Activated naive CD8-positive, alpha-beta T cell treated with anti-CD3 and anti-CD28 coated beads, Interleukin-2, amount 50 U/mL, for 16 hours (primary cell): Measurements from ENCODE around the gene KIAA1328.
A peak's percentile ranks its signal among the peaks of the same experiment; 100 is the strongest.
"Not testable (repeated sequence)": the region's sequence is repeated elsewhere in the genome, so short reads cannot be mapped to it uniquely, and the experiment has no call there.

ENCODE experiments used
- DNase-seq: peaks from one replicate; pipeline ENCODE4 v3.0.0-alpha.2; 2020; ENCODE audit warnings: low read depth, low spot score

The KIAA1328 gene

GRCh38 chr18:36828630-36829361 lies at the start of gene KIAA1328, which contains the start of gene TPGS2:
Gene KIAA1328 (plus strand): TSS chr18:36829127. CDS start chr18:36829139, 12 bp downstream.
Gene TPGS2 (minus strand): TSS chr18:36829002. CDS start chr18:36828767, 235 bp downstream.
- peak; percentile 65 for DNase-seq

- no peak for DNase-seq
Observed at GRCh38 chr18:36780748-36781147, 48.2 kb upstream of the KIAA1328 start.

- no peak for DNase-seq
Observed at GRCh38 chr18:36782710-36783109, 46.2 kb upstream of the KIAA1328 start.

- DNase-seq = no peak
Observed at GRCh38 chr18:36783792-36784191, 45.1 kb upstream of the KIAA1328 start.

- no peak for DNase-seq
Observed at GRCh38 chr18:36786686-36787085, 42.2 kb upstream of the KIAA1328 start.

- no peak for DNase-seq
Observed at GRCh38 chr18:36792634-36793283, 36.2 kb upstream of the KIAA1328 start.

- no peak for DNase-seq
Observed at GRCh38 chr18:36798738-36799473, 30.0 kb upstream of the KIAA1328 start.

- DNase-seq = no peak
Observed at GRCh38 chr18:36805105-36805504, 23.8 kb upstream of the KIAA1328 start.

GRCh38 chr18:36808681-36809080 lies 20.2 kb upstream of the KIAA1328 start:
- no peak for DNase-seq

GRCh38 chr18:36809590-36810381 lies 19.1 kb upstream of the KIAA1328 start:
- DNase-seq = no peak

- DNase-seq = no peak
Observed at GRCh38 chr18:36811430-36811829, 17.5 kb upstream of the KIAA1328 start.

- no peak for DNase-seq
Observed at GRCh38 chr18:36811955-36812354, 17.0 kb upstream of the KIAA1328 start.

- no peak for DNase-seq
Observed at GRCh38 chr18:36812678-36813077, 16.2 kb upstream of the KIAA1328 start.

- DNase-seq = no peak
Observed at GRCh38 chr18:36813101-36813775, 15.7 kb upstream of the KIAA1328 start.

- DNase-seq = no peak
Observed at GRCh38 chr18:36813824-36814223, 15.1 kb upstream of the KIAA1328 start.

- DNase-seq = no peak
Observed at GRCh38 chr18:36814994-36815393, 13.9 kb upstream of the KIAA1328 start.

- DNase-seq = not testable (repeated sequence)
Observed at GRCh38 chr18:36816096-36816495, 12.8 kb upstream of the KIAA1328 start.

GRCh38 chr18:36817039-36817438 lies 11.9 kb upstream of the KIAA1328 start:
- DNase-seq = no peak

- no peak for DNase-seq
Observed at GRCh38 chr18:36818652-36819051, 10.3 kb upstream of the KIAA1328 start.

GRCh38 chr18:36819621-36820020 lies 9.3 kb upstream of the KIAA1328 start:
- no peak for DNase-seq

GRCh38 chr18:36821681-36822080 lies 7.2 kb upstream of the KIAA1328 start:
- no peak for DNase-seq
